ENCODE measurements around the gene CLEC1A. TPM values are rescaled to one million over a fixed set of nuclear protein-coding genes. Genes with fewer than 3 reads are reported as not detected.

Gene CLEC1A, protein sequence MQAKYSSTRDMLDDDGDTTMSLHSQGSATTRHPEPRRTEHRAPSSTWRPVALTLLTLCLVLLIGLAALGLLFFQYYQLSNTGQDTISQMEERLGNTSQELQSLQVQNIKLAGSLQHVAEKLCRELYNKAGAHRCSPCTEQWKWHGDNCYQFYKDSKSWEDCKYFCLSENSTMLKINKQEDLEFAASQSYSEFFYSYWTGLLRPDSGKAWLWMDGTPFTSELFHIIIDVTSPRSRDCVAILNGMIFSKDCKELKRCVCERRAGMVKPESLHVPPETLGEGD
- total RNA-seq, result 0.69 TPM

DNA sequence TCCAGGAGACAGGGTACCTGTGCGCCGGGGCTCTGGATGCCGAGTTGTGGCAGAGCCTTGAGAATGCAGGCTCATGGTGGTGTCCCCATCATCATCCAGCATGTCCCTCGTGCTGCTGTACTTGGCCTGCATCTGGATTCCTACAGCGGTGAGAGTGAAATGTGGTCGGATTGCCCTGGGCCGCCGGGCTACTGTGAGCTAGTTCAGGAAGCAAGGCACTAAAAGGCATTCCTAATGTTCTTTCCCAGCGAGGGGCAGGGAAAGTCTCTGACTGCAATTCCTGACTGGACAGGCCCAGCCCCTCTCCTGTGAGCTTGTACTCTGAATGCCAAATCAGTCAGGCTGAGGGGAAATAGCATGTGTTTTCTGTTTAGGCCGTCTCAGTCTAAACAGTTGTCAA, at the start of gene CLEC1A:
Gene CLEC1A, minus strand, starts transcription at position 195 of the 400 bp plus-strand sequence. Its CDS starts 63 bp downstream, at position 132.

DNA sequence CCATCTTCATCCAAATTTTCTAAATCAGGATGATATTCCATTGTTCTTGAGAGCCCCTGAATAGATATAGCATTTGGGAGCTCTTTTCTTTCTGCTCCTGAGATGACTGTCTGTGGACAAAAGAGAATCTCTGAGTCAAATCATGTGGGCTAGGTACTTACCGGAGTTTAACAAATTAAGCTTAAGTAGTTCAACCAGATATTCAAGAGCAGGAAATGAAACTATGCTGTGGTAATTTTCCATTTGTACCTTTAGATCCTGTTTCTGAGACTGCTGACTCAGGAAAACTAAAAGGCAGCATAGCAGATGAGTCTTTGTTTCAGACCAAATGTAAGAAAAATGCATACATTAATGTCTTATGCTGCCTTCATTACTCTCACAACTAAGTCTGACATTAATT, 31.3 kb upstream of the CLEC1A start, which contains the start of gene CLEC7A:
Gene CLEC7A, minus strand, starts transcription at position 158 of the 400 bp plus-strand sequence. Its CDS starts 117 bp downstream, at position 41.

DNA sequence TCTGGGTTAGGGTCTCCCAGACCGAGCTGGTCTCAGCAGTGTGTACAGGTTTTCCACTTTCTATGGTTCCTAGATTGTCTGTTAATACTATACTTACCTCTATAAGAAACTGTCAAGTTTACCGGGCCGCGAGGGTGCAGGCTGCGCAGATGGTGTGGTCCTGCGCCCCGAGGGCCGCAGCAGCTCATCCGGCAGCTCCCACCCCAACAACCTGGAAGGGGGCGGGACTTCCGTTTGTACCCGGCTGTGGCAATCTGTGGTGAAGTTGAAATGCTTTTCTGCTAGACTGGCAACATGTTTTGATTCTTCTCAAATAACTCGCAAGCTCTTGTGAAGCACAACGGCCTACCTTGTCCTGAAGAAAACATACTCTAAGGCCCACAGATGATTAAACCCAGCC, 68.3 kb downstream of the CLEC1A start, which contains the start of gene CLEC9A:
Gene CLEC9A, plus strand, starts transcription at position 237 of the 400 bp plus-strand sequence. CDS start 22,006 bp downstream, outside the sequence.

Other genes starting within 250 kb of the CLEC1A start
- 2.1 TPM for gene CLEC2B, start 229.6 kb downstream of the CLEC1A start, total RNA-seq
- not detected for gene KLRF2, start 217.5 kb downstream of the CLEC1A start, total RNA-seq
- gene CLEC2A, start 166.6 kb downstream of the CLEC1A start, total RNA-seq, result not detected
- gene CLEC12A, start 127.6 kb downstream of the CLEC1A start, total RNA-seq, result 0.23 TPM
- not detected for gene CLEC1B, start 99.9 kb downstream of the CLEC1A start, total RNA-seq
- gene CLEC12B, start 88.4 kb downstream of the CLEC1A start, total RNA-seq, result not detected
- gene CLEC9A, start 68.3 kb downstream of the CLEC1A start, total RNA-seq, result not detected
- 2.1 TPM for gene CLEC7A, start 31.2 kb upstream of the CLEC1A start, total RNA-seq
- gene OLR1, start 73.1 kb upstream of the CLEC1A start, total RNA-seq, result 16.4 TPM
- 2.3 TPM for gene TMEM52B, start 80.0 kb upstream of the CLEC1A start, total RNA-seq
- gene GABARAPL1, start 113.9 kb upstream of the CLEC1A start, total RNA-seq, result 85.3 TPM
- gene KLRD1, start 208.9 kb upstream of the CLEC1A start, total RNA-seq, result under 0.01 TPM

All from diencephalon (tissue), 1 donor.